GM04503 (cell line): ENCODE measurements around the gene CDS1.
"Not testable (repeated sequence)": the region's sequence is repeated elsewhere in the genome, so short reads cannot be mapped to it uniquely, and the experiment has no call there.

Experiments used
- DNase-seq: peaks from one replicate; pipeline ENCODE4 v3.0.0-alpha.2; 2012; ENCODE audit warnings: low read depth

The CDS1 gene

DNA sequence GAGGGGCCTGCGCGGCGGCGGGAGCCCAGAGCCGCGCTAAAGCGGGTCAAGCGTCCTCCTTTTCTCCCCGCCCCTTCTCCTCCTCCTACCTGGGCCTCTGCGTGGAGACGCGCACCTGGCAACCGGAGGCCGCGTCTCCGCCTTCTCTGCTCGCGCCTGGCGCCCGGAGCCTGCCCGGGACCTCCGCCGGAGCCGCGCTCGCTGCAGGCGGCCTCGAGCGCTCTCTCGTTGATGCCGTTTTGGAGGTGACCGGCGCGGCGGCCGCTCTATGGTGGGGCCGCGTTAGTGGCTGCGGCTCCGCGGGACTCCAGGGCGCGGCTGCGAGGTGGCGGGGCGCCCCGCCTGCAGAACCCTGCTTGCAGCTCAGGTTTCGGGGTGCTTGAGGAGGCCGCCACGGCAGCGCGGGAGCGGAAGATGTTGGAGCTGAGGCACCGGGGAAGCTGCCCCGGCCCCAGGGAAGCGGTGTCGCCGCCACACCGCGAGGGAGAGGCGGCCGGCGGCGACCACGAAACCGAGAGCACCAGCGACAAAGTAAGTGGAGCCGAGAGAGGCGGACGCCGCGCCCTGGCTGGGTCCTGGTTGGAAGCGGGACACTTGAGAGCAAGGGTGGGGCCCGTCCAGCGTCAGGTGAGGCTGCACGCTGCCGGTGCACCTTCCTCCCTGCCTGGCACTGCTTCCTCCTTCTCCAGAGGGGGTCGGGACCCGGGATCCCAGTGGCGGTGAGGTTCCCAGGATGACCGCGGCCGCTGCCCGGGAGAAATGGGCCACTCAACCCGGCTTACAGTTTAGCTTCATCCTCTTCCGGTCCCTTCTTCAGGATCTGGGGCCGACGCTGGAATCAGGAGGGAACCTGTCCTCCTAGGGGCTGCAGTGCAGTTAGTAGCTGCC is at the start of gene CDS1:
TSS of gene CDS1 (plus strand) at position 140 of the 888 bp plus-strand sequence. CDS start at position 415, 275 bp downstream.
- DNase-seq = no peak

DNA sequence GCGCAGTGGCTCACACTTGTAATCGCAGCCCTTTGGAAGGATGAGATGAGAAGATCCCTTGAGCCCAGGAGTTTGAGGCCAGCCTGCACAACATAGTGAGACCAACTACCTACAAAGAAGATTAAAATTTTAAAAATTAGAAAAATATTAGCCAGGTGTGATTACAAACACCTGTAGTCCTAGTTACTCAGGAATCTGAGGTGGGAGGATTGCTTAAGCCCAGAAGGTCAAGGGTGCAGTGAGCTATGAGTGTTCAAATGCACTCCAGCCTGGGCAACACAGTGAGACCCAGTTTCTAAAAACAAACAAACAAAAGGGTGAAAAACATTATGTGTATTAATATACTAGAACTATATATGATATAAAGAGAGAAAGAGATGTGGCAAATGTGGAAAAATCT is 47.0 kb upstream of the CDS1 start:
- no peak for DNase-seq

DNA sequence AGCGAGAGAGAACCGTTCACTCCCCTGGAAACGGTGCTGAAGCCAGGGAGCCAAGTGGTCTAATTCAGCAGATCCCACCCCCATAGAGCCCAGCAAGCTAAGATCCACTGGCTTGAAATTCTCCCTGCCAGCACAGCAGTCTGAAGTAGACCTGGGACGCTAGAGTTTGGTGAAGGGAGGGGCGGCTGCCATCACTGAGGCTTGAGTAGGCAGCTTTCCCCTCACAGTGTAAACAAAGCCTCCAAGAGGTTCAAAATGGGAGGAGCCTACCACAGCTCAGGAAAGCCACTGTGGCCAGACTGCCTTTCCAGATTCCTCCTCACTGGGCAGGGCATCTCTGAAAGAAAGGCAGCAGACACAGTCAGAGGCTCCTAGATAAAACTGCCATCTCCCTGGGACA is 37.8 kb upstream of the CDS1 start:
- DNase-seq = no peak

DNA sequence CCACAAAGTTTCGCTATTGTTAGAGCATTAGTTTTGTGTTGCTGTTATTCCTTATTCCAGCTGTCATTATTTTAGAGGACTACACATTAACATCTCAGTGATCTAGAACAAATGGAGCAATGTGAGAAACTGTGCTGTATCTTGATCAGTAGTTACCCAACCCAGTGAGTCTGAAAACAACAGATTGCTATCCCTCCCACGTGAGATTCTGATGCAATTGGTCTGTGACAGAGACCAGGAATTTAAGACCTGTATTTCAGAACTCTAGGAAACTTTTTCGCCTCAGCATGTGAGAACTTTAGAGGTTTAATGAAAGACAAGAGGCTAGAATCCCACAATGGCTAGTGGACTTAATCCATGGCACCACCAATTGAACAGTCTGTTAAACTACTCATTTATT is 35.7 kb upstream of the CDS1 start:
- no peak for DNase-seq

- not testable (repeated sequence) for DNase-seq
Observed at GRCh38 chr4:84549191-84549590, 33.7 kb upstream of the CDS1 start.

DNA sequence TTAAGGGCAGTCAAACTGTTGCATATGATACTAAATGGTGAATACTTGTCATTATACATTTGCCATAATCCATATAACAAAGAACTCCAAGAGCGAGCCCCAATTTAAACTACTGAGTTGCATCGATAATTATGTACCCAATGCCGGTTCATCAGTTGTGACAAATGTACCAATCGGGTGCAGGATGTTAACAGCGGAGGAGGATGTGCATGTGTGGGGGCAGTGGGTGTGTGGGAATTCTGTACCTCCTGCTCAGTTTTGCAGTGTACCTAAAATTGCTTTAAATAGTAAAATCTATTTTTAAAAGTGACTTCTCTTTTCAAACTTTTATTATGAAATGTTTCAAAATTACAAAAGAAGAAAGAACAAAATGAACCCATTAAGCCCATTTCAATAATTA is 20.8 kb upstream of the CDS1 start:
- DNase-seq = no peak

- no peak for DNase-seq
Observed at GRCh38 chr4:84563002-84563401, 19.9 kb upstream of the CDS1 start.

DNA sequence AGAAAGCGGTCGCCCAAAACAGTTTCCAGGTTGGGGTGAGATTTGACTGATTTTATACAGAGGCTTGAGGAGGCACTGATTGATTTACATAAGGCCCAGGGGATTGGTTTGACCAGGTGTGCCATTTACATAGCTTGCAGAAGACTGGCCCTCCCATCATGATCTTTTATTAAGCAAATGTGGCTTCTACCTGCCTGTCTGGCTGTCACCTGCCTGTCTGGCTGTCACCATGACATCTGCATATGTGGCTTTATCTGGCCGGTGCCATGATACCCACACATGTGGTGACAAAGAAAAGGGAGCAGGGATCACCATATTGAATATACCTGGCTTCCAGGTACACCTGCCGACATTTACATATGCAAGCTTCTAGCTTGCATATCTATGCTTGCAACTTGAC is 17.0 kb upstream of the CDS1 start:
- no peak for DNase-seq

DNA sequence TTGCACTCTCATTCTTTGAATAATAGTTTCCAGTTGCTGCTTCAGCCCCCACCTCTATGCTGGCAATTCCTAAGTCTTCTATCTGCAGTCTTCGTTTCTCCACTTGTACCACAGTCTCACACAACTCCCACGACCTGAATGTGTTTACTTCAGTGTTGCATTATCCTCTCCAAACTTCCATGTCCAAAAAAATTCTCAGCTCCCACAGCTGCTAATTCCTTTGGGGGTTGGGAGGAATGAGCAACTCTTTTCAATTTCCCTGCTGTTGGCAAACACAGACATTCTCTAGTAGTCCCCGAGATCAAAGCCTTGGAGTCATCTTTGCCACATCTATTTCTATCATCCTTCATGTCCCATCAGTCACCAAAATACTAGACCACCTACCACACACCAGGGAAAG is 14.4 kb upstream of the CDS1 start:
- DNase-seq = no peak

DNA sequence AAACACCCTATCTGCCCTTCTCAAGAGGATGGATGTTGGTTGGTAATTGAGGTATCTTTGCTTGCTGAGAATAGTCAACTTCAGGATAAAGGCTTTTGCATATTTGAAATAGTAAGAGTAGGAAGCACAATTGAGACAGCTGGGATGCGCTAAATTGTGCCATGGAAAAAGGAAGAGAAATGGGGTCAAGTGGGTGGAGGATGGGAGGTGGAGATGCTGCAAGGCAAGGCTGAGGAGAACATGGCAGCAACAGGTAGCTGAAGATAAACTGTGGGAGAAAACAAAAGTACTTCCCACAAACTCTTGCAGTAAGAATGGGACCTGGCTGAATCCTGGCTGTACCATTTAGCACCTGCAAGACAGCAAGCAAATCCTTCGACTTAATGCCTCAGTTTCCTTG is 13.9 kb upstream of the CDS1 start:
- DNase-seq = no peak

DNA sequence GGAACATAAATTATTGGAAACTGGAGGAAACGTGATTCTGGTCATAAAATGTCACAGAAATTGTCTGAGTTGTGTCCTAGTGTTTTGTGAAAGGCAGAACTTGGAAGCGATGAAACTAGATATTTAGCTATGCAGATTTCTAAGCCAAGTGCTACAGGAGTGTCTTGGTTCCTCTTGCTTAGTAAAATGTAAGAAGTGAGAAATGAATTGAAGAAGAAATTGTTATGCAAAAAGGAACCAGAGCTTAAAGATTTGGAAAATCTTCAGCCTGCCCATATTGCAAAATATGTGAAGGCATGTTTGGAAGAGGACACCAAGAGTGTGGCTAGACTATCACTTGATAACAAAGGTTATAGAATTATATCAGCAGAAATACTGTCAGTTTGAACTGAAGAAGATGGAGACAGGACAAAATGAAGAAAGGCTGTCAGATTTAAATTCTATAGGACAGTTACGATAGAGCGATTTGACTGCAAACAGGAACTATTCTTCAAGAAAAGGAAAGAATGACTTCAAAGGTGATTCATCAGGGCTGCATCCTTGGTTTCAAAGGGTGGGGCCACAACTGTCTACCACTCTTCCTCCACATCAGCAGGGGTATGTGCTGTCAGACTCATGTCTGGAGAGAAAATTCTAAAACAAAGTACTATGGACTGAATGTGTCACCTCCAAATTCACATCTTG is 9.4 kb upstream of the CDS1 start:
- DNase-seq = no peak

- DNase-seq = no peak
Observed at GRCh38 chr4:84574069-84574720, 8.7 kb upstream of the CDS1 start.

GRCh38 chr4:84578540-84579402 is 4.2 kb upstream of the CDS1 start:
- no peak for DNase-seq

DNA sequence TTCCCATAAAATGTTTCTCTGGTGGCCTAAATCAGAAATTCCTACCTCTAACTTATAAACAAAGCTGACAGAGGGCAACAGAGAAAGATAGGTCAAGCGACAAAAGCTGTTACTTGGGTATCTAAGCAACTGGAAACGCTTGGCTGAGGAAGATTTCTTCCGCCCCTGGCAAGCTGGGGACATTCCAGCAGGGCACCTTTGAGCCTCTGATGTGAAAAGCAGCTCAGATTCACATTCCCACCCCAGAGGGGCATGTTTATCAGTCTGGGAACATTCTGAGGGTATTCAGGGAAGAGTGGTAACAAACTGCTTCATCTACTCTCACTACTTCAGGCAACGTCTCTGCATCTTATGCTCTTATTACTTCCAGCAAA is 3.5 kb upstream of the CDS1 start:
- no peak for DNase-seq

DNA sequence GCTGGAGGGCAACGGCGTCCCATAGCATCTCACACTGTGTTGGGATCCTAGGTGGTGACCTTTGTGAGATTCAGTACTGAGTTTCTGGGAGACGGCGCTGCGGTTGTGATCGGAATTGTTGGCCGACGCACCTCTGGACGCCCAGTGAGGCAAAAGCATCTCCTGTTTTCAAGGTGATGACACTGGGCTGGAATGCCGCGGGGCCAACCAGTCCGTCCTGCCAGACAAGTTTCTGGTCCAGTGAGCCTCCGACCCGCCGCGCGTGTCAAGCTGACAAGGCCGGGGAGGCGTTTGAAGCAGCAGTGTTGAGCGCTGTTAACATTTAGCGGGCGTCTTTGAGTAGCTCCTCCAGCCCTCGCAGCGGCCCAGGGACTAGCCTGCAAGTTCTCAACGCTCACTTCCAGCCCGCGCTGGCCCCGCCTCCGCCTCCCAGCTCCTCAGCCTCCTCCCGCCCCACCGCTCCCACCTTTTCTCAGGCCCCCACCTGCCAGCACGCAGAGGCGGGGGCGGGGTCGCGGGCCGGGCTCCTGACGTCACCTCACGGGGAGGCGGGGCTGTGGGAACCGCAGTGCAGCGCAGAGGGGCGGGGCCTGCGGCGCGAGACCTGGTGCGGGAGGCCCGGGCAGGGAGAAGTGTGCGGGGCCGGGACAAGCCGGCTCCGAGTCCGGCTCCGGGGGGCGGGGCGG is 482 bp upstream of the CDS1 start:
- DNase-seq = no peak

- no peak for DNase-seq
Observed at GRCh38 chr4:84583876-84584380, 1.0 kb downstream of the CDS1 start.

GRCh38 chr4:84585251-84585650 is 2.3 kb downstream of the CDS1 start:
- DNase-seq = no peak

DNA sequence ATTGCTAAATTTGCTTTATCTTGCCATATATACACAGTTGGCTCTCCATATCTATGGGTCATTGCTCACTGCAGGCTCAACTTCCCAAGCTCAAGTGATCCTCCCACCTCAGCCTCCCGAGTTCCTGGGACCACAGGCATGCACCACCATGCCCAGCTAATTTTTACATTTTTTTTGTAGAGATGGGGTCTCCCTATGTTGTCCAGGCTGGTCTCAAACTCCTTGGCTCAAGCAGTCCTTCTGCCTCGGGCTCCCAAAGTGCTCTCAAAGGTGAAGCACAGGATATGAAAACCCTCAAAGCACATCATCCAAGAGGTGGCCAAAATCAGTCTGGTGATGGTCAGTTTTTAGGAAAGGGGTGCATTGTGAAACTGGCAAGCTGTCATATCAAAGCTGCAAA is 11.8 kb downstream of the CDS1 start:
- no peak for DNase-seq

GRCh38 chr4:84596826-84597225 is 13.9 kb downstream of the CDS1 start:
- no peak for DNase-seq

GRCh38 chr4:84597450-84597849 is 14.5 kb downstream of the CDS1 start:
- no peak for DNase-seq

DNA sequence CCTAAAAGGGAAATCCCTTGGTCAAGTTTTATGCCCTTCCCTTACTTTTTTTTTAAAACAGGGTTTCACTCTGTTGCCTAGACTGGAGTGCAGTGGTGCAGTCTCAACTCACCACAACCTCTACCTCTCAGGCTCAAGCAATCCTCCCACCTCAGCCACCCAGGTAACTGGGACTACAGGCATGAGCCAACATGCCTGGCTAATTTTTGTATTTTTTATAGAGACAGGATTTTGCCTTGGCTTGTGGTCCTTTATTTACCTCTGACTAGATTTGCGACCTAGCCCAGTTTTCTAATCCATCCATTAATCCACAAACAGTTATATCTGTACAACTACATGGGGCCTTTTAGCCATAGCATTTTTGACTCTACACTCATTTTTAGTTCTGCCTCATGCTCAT is 23.7 kb downstream of the CDS1 start:
- DNase-seq = no peak
